WTC11 (cell line): ENCODE data around the gene ACSS2. TPM values are rescaled to one million over a fixed set of nuclear protein-coding genes. Genes with fewer than 3 reads are reported as not detected.

Experiments used
- ATAC-seq: fragments of 200-7000 bp; cut with Tn5 transposase; 2 replicates; pipeline ENCODE4 v1.10.0; 2021; ENCODE audit warnings: mild to moderate bottlenecking, moderate library complexity
- CTCF ChIA-PET: fragments of 300-600 bp; sonication (Branson Sonifier 250); formaldehyde crosslinking; loops from one replicate; lab custom pipeline; 2021; ENCODE audit warnings: antibody characterized with exemption; lab: Charles Lee
- POLR2A ChIA-PET: fragments of 350-600 bp; sonication (Branson Sonifier 250); formaldehyde crosslinking; loops from one replicate; lab custom pipeline; 2021; ENCODE audit warnings: antibody characterized with exemption; lab: Charles Lee
- DNase-seq: peaks from one replicate; pipeline ENCODE4 v3.0.0; 2021; ENCODE audit warnings: low spot score
- H3K27ac Mint-ChIP-seq: 2 replicates; pipeline ENCODE4 v1.8.0; 2021; ENCODE audit warnings: mixed read lengths
- H3K27me3 Mint-ChIP-seq: 2 replicates; pipeline ENCODE4 v1.8.0; 2021; ENCODE audit warnings: low read depth, mild to moderate bottlenecking, moderate library complexity, mixed read lengths
- H3K36me3 Mint-ChIP-seq: 2 replicates; pipeline ENCODE4 v1.8.0; 2021; ENCODE audit warnings: mixed read lengths
- H3K4me1 Mint-ChIP-seq: 2 replicates; pipeline ENCODE4 v1.8.0; 2022; ENCODE audit warnings: mixed read lengths
- H3K4me3 Mint-ChIP-seq: 2 replicates; pipeline ENCODE4 v1.8.0; 2021; ENCODE audit warnings: mild to moderate bottlenecking, moderate library complexity, mixed read lengths
- H3K9me3 Mint-ChIP-seq: 2 replicates; pipeline ENCODE4 v1.8.0; 2021; ENCODE audit warnings: mixed read lengths
- CDX4 ChIP-seq: fragments of 250-450 bp; sonication (Bioruptor Pico); IDR thresholded peaks from 2 replicates; pipeline ENCODE4 v1.9.0; 2021; ENCODE audit warnings: moderate library complexity, mild to moderate bottlenecking, inconsistent platforms, borderline replicate concordance
- EMX1 ChIP-seq: fragments of 250-450 bp; sonication (Bioruptor Pico); IDR thresholded peaks from 2 replicates; pipeline ENCODE4 v1.8.0; 2021; ENCODE audit warnings: mild to moderate bottlenecking
- ETV6 ChIP-seq: sonication (generic); formaldehyde crosslinking; IDR thresholded peaks from 2 replicates; pipeline ENCODE4 v1.8.1; 2022; ENCODE audit warnings: mild to moderate bottlenecking, missing genetic modification reagents
- GTF2I ChIP-seq: fragments of 250-450 bp; sonication (Bioruptor Pico); conservative IDR thresholded peaks from 2 replicates; pipeline ENCODE4 v1.4.0; 2021; ENCODE audit warnings: mild to moderate bottlenecking
- HMGA2 ChIP-seq: fragments of 250-450 bp; sonication (Bioruptor Pico); IDR thresholded peaks from 2 replicates; pipeline ENCODE4 v1.4.0; 2021; ENCODE audit warnings: mild to moderate bottlenecking, moderate library complexity
- JAZF1 ChIP-seq: fragments of 250-450 bp; sonication (Bioruptor Pico); IDR thresholded peaks from 2 replicates; pipeline ENCODE4 v1.9.0; 2021; ENCODE audit warnings: moderate library complexity, mild to moderate bottlenecking, inconsistent platforms
- KAT7 ChIP-seq: sonication (generic); formaldehyde crosslinking; IDR thresholded peaks from 2 replicates; pipeline ENCODE4 v1.8.1; 2023; ENCODE audit warnings: missing genetic modification reagents, mild to moderate bottlenecking, borderline replicate concordance
- PRDM15 ChIP-seq: sonication (generic); formaldehyde crosslinking; IDR thresholded peaks from 2 replicates; pipeline ENCODE4 v1.8.0; 2022; ENCODE audit warnings: missing genetic modification reagents
- RORB ChIP-seq: fragments of 250-450 bp; sonication (Bioruptor Pico); IDR thresholded peaks from 2 replicates; pipeline ENCODE4 v1.9.0; 2021; ENCODE audit warnings: mild to moderate bottlenecking
- TEAD1 ChIP-seq: sonication (generic); formaldehyde crosslinking; IDR thresholded peaks from 2 replicates; pipeline ENCODE4 v1.8.0; 2022; ENCODE audit warnings: mild to moderate bottlenecking, missing genetic modification reagents
- ZBTB21 ChIP-seq: sonication (generic); formaldehyde crosslinking; IDR thresholded peaks from 2 replicates; pipeline ENCODE4 v1.8.1; 2023; ENCODE audit warnings: mild to moderate bottlenecking, missing genetic modification reagents, borderline replicate concordance
- ZNF263 ChIP-seq: sonication (generic); formaldehyde crosslinking; IDR thresholded peaks from 2 replicates; pipeline ENCODE4 v1.8.1; 2022; ENCODE audit warnings: low read depth, mild to moderate bottlenecking, moderate library complexity, missing genetic modification reagents
- ZNF281 ChIP-seq: sonication (generic); formaldehyde crosslinking; IDR thresholded peaks from 2 replicates; pipeline ENCODE4 v1.8.0; 2023; ENCODE audit warnings: mild to moderate bottlenecking, missing genetic modification reagents
- ZNF396 ChIP-seq: fragments of 250-450 bp; sonication (Bioruptor Pico); IDR thresholded peaks from 2 replicates; pipeline ENCODE4 v1.8.0; 2021; ENCODE audit warnings: mild to moderate bottlenecking, moderate library complexity, borderline replicate concordance
- ZNF416 ChIP-seq: fragments of 250-450 bp; sonication (Bioruptor Pico); IDR thresholded peaks from 2 replicates; pipeline ENCODE4 v1.9.0; 2021; ENCODE audit warnings: mild to moderate bottlenecking, inconsistent platforms
- total RNA-seq: library from RNA; stranded (reverse); gene quantifications from 3 replicates; pipeline ENCODE4 v1.2.3, GENCODE V29; 2021
- TF ChIP-seq, protein P1 (sequence below): fragments of 250-450 bp; sonication (Bioruptor Pico); conservative IDR thresholded peaks from 2 replicates; pipeline ENCODE4 v1.9.0; 2021; ENCODE audit warnings: mild to moderate bottlenecking
- TF ChIP-seq, protein P2 (sequence below): sonication (generic); formaldehyde crosslinking; conservative IDR thresholded peaks from 2 replicates; pipeline ENCODE4 v1.8.1; 2023; ENCODE audit warnings: mild to moderate bottlenecking, low read depth, missing genetic modification reagents, moderate library complexity

The ACSS2 gene
- total RNA-seq, 1 experiment from 2014 or later = 28.9 TPM

GRCh38 chr20:34883809-34884208, 7.4 kb downstream of the ACSS2 start (continued):
- TF ChIP-seq ZNF281 (CRISPR knock-in tag) (no peak), ZBTB21 (CRISPR knock-in tag) (no peak), PRDM15 (CRISPR knock-in tag) (no peak), GTF2I (no peak), ZNF263 (CRISPR knock-in tag) (no peak), JAZF1 (CRISPR knock-in tag) (no peak)
- TF ChIP-seq, protein P1, sequence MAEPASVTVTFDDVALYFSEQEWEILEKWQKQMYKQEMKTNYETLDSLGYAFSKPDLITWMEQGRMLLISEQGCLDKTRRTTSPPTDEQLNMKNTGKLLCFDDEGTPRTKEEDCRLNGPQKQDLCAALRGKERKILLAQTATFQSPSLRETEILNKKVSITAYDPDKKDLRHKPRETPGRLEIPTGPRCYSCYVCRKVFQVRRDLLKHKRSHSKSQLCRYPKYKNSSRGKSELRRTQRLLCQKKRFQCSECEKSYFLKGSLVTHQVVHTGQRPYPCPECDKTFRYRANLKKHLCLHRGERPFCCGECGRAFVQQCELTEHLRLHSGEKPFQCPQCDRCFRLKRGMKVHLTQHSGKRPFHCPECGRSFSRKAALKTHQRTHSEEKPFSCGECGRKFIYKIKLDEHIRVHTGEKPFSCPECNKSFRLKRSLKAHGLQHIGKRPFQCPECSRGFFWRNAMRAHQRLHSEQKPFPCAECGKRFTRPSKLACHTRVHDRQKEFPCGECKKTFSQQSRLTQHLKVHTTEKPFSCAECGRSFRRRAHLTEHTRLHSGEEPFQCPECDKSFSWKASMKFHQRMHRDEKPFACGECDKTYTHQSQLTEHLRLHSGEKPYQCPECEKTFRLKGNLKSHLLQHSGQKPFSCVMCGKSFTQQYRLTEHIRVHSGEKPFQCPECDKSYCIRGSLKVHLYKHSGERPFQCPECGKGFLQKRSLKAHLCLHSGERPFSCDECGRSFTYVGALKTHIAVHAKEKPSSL (CRISPR knock-in tag) = no peak

GRCh38 chr20:34884260-34884659, 7.8 kb downstream of the ACSS2 start:
- H3K9me3 Mint-ChIP-seq = no peaks in the 10 kb centered on the region
- no peak for DNase-seq
- H3K27ac Mint-ChIP-seq = no peak overlapping the region
- H3K4me1 Mint-ChIP-seq = peaks cover 3% of the 10 kb centered on the region; the same call in 1 of the 2 replicates
- H3K36me3 Mint-ChIP-seq = peaks cover 17% of the 10 kb centered on the region; the same call in 1 of the 2 replicates
- H3K27me3 Mint-ChIP-seq = no peaks in the 10 kb centered on the region
- TF ChIP-seq ZNF416 (CRISPR knock-in tag) = no peak
- no peak for TF ChIP-seq KAT7 (CRISPR knock-in tag)
- TF ChIP-seq ETV6 (CRISPR knock-in tag) = no peak
- TF ChIP-seq, protein P2, sequence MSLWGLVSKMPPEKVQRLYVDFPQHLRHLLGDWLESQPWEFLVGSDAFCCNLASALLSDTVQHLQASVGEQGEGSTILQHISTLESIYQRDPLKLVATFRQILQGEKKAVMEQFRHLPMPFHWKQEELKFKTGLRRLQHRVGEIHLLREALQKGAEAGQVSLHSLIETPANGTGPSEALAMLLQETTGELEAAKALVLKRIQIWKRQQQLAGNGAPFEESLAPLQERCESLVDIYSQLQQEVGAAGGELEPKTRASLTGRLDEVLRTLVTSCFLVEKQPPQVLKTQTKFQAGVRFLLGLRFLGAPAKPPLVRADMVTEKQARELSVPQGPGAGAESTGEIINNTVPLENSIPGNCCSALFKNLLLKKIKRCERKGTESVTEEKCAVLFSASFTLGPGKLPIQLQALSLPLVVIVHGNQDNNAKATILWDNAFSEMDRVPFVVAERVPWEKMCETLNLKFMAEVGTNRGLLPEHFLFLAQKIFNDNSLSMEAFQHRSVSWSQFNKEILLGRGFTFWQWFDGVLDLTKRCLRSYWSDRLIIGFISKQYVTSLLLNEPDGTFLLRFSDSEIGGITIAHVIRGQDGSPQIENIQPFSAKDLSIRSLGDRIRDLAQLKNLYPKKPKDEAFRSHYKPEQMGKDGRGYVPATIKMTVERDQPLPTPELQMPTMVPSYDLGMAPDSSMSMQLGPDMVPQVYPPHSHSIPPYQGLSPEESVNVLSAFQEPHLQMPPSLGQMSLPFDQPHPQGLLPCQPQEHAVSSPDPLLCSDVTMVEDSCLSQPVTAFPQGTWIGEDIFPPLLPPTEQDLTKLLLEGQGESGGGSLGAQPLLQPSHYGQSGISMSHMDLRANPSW (CRISPR knock-in tag) = no peak
- no peak for TF ChIP-seq HMGA2 (CRISPR knock-in tag)
- no peak for TF ChIP-seq ZNF396
- no peak for TF ChIP-seq RORB (CRISPR knock-in tag)
- no peak for TF ChIP-seq EMX1 (CRISPR knock-in tag)
- TF ChIP-seq CDX4 (CRISPR knock-in tag) = no peak
- TF ChIP-seq TEAD1 (CRISPR knock-in tag) = no peak
- H3K4me3 Mint-ChIP-seq = no peak overlapping the region
- CTCF ChIA-PET = no interaction called here
- ATAC-seq = no peak
- POLR2A ChIA-PET = no interaction called here
